UCSD-AML1 (cell line): ENCODE results near the gene STYXL1.
"Not testable (repeated sequence)": the region's sequence is repeated elsewhere in the genome, so short reads cannot be mapped to it uniquely, and the experiment has no call there.

Experiments used
- DNase-seq: peaks from one replicate; lab custom pipeline; 2025; ENCODE audit not compliant: unreplicated experiment; lab: John Stamatoyannopoulos, UW

Gene STYXL1

DNA sequence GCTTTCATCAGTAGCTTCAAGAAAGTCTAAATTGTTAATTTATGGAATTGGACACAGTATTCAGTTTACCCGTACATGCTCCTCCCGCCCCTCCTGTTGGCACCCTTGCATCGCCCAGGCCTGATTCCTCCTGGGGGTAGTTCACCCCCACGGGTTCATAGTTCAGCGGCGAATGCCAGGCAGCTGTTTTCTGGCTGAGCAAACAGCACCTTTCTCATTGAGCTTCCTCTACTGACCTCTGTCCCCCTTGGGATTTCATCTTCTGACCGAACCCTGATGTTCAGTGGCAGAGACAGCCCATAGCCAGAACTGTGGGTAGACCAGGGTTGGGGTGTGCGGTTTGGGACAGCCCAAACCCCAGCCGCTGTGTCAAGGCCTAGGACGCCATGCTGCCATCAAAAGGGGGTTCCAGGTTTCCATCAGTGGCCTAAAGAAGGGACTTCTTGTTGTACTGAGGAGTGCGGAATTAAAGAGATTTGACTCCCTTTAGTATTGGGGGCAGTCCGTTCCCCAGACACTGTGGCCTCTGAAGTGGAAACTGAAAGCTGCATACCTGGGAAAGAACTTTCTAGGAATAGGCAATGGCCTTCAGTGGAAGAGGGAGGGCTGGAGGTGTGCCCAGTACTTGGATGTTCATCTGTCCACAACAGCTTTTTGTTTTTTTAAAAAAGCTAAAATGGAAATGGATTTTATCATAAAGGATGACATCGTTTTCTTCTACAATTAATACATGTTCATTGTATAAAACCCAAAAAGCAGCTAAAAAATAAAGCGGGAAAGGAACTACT is 19.1 kb upstream of the STYXL1 start:
- no peak for DNase-seq

DNA sequence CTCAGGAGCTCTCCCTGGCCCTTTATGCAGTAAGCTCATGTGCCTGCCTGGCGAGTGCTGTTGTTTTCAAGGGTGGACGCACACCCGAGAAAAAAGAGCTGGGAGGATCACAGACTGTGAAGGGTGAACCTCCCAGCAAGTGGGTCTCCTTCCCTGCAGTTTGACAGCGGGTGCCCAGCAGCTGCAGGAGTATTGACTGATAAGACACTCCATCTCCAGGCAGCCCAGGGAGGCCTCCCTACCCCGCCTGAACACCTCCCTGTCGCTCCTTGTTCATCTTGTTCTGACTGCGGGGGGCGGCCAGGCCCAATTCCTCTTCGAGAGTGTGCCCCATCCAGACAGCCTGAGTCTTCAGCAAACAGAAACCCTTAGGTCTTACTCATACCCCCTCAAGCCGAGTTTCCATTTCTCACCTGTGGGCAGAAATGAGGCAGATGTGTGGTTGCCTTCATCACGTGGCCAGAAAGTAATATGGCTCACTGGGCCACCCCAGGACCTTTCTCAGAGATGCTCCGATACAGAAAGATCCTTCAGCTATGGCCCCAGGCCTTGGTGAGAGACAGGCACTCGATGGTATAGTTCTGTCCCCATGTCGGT is 17.3 kb upstream of the STYXL1 start:
- DNase-seq = no peak

DNA sequence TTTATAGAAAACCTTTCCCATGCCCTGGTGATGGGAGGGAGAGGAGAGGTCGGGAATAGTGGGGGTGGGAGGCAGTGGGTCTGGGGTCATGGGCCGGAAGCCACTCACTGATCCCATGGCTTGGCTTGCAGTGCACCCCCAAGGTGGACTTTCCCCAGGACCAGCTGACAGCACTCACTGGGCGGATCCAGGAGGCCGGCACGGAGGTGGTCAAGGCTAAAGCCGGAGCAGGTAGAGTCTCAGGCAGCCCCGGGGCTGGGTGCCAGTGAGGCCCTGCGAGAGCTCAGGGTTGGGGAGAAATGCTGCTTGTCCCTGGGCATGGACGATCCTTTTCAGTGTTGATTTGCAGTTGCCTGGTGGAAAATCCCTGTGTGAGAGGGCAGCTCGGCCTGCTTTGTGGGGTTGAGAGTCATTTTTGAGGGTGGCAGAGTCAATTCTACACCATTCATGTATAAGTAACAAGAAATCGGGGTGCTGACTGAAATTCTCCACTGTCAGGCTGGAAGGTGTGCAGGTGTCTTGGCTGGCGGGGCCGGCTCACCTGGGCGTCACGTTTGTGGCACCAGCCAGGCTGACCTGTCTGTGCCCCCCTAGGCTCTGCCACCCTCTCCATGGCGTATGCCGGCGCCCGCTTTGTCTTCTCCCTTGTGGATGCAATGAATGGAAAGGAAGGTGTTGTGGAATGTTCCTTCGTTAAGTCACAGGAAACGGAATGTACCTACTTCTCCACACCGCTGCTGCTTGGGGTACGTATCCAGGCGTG is 16.6 kb upstream of the STYXL1 start:
- DNase-seq = no peak

DNA sequence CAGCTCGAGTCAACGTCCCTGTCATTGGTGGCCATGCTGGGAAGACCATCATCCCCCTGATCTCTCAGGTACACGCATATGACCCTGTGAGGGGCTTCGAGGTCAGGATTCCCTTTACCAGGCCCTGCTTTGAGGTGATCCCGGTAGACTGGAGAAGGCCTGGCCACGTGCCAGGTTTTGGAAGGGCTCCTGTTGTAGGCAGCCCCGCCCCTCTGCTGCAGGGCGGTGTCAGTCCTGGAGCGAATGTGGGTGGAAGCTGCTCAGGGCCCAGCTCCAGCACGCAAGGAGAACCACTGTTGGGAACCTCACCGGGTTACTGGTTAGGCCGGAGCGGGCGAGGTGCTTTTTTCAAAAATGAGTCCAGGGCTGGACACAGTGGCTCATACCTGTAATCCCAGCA is 15.7 kb upstream of the STYXL1 start:
- no peak for DNase-seq

DNA sequence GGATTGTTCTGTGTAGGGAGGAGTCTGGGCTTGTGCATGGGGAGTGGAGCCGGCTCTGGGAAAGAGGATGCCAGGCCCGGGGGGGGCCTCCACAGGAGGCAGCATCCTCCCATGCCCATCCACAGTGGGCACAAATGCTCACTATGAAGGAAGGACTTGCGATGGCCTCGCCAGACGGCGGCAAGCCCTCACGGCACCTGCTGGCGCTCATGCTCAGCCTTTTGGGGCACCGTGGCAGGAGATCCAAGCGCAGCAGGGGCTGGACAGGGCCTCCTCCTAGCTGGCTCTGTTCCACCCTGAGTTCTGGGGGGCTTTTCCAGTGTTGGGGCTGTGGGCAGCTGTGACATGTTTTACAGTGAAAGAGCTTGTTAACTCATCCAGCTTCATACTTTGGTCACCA is 15.3 kb upstream of the STYXL1 start:
- no peak for DNase-seq

DNA sequence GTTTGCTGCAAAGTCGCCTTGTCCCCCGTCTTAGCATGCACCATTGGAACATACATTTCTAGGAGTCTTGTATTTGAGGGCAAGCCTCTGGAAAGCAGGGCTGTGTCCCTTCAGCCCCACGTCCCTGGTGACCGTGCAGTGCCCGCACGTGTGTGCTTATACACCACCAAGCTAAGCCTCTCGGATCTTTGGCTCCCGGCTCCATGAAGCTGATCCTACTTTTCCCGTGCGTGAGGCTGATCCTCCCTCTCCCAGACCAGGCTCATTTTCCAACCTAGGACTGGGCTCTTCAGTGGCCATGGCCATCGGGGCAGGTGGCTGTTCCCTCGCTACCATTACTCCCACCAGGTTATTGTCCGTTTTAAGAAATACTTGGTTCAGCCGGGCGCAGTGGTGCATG is 14.5 kb upstream of the STYXL1 start:
- DNase-seq = no peak

DNA sequence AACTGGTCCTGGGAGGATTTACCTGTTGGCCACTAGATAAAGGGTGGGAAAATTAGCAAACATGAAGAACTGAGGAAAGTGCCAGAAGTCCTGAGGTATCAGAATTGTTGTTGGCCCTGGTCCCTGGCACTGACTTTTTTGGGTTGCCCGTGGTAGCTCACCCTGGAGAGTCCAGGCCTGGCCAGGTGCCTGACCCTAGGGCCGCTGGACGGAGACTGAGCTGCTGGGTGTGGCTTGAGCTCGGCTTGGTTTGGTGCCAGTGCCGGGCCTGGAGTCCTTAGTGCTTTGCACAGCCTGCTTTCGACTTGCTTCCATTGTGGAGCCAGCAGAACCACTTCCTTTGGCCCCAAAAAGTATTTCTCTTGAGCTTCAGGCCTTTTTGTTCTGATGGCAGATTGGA is 13.0 kb upstream of the STYXL1 start:
- DNase-seq = no peak

DNA sequence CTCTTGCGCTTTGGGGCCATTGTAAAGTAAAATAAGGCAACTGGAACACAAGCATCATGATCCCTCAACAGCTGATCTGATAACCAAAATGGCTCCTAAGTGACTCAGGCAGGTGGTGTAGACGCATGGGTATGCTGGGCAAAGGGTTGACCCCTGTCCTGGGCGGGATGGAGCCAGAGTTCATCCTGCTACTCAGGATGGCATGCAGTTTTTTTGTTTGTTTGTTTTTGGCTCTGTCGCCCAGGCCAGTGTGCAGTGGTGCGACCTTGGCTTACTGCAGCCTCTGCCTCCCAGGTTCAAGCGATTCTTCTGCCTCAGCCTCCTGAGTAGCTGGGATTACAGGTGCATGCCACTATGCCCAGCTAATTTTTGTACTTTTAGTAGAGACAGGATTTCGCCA is 10.9 kb upstream of the STYXL1 start:
- DNase-seq = not testable (repeated sequence)

DNA sequence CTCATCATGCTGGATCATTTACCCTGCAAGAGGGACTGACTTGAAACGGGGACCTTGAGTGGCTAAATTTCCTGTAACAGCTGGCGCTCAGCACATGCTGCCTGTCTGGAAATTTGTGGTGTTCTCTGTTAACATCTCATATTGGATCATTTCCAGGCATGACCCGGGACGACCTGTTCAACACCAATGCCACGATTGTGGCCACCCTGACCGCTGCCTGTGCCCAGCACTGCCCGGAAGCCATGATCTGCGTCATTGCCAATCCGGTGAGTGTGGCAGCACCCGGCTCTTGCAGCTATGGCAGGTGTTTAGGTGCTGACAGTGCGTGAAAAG is 10.0 kb upstream of the STYXL1 start:
- DNase-seq = no peak

DNA sequence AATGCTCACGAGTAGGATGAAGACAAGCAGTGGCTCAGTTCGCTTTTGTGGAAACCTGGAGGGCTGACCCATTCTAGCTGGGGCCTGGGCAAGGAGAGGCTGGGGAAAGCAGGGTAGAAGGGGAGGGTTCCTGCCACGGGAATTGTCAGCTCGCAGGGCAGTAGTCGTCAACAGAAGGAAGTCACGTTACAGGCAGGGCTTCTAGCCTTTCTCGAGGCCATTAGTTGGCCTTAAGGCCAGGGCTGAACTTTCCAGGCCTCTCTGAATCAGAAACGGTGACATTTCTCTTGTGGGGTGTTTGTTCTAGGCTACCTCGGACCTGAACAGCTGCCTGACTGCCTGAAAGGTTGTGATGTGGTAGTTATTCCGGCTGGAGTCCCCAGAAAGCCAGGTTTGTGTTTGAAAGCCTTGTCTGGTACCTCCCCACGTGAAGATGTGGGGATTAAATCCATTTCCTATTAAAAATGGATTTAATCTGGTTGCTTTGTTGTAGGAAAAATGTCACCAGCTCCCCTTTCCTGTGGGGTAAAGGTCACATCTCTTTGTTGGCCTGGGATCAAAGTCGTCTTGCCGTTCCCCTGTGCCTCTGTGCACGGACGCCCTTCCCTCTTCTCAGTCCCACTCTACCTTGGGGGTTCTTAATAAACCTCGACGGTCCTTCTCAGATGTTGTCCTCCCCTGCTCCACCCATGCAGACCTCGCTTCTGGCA is 9.5 kb upstream of the STYXL1 start:
- DNase-seq = no peak

DNA sequence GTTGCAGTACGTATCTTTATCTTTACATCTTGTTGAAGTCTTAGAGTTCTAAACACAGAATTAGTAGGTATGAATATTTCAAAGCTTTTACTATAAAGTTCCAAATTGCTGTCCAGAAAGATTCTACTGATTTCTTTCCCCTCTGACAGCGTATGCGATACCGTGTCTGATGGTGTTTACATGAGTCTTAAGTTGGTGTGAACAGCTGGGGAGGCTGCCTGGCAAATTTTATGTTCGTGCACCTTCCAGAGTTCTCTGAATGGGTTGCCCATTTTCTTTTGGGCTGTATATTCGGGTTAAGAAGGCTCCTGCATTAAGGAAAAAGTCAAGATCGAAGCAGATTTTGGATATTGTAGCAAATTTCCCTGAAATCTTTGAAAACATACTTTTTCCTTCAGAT is 8.4 kb upstream of the STYXL1 start:
- DNase-seq = no peak

DNA sequence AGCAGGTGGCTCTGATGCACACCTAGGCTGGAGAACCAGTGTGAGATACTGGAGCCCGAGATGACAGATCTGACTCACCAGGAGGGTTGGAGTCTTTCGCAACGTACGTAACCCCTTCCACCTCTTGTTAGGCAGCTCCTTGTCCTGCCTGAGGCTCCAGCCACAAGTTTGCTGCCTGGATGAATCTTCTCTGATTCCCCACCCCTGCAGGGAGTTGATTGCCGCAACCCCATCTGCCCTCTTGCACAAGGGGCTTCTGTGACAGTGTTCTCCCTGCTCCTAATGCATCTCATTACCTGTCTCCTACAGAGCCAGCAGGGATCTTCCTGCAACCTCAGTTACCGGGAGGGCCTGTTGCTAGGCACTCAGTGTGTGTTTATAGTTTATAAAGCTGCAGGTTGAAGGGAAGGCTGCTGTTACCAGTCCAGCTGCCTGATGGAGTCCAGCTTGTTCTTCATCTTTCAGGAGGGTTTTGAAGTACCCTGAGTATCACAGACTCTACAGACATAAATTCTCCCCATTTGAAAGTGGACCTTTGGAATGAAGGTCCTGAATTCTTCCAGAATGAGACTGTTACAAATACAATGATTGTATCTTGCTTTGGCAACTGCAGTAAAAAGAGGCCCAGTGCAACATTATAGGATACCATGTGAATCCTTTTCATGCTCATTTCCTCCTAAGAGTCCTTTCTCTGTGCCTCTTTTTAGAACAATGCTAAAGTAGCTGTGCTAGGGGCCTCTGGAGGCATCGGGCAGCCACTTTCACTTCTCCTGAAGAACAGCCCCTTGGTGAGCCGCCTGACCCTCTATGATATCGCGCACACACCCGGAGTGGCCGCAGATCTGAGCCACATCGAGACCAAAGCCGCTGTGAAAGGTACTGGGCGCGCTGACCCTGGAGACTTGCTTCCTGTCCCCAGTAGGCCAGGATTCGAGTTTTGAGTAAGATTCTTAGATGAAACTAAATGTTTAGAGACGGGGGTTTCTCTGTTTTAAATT is 6.6 kb upstream of the STYXL1 start:
- DNase-seq = no peak

DNA sequence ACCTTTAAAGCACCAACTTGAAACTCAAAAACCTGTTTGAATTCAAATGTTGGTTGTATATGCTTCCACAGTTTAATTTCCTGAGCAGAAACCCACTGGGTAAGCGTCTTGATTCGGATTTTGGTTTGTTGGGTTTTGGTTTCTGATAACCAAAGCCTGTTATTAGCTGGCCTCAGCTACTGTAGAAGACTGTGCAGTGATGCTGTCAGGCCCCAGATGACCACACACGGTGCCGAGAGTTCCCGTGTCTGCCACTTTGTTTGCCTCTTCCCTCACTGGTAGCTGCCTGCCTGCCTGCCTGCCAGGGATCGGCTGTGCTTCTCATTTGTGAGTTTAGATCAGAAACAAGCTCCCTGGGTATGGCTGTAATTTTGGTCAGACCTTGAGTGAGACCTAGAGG is 5.7 kb upstream of the STYXL1 start:
- no peak for DNase-seq

DNA sequence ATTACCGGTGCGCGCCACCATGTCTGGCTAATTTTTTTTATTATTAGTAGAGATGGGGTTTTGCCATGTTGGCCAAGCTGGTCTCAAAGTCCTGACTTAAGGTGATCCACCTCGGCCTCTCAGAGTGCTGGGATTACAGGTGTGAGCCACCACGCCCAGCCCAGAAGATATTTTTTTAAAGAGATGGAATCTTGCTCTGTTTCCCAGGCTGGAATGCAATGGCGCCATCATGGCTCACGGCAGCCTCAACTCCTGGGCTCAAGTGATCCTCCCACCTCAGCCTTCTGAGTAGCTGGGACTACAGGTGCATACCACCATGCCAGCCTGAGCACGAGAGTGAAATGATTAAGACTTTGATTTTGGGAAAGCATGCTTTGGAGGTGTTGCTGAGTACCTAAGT is 4.9 kb upstream of the STYXL1 start:
- DNase-seq = not testable (repeated sequence)

DNA sequence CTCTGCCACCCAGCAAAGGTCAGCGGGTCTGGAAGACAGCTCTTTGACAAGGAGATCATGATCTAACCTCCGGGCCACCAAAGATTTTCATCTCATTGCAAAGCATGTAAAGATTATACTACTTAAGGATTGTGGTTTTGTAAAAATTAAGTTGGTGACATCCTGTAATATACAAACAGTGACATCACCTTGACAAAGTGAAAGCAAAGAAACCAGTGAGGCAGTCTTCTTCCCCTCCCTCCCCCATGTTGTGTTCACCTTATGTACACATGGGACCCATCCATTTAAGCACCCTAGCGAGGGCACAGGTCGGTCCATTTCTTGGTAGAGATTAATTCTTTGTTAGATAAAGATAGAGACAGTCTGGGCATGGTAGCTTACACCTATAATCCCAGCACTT is 4.0 kb upstream of the STYXL1 start:
- DNase-seq = no peak

DNA sequence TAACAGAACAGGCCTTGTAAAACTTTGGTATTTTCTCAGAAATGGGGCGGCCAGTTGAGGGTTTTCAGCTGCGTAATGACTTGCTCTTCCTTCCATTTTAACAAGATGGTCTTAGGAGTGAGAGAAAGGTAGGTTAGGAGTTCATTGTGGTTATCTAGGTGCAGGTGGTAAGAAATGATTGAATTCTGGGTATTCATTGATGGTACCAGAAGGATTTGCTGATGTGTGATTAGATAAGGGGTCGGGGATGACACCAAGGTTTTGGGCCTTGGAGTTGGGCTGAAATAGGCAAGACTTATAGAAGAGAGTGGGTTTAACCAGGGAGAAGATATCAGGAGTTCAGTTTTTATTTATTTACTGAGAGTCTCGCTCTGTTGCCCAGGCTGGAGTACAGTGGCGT is 2.7 kb upstream of the STYXL1 start:
- no peak for DNase-seq

DNA sequence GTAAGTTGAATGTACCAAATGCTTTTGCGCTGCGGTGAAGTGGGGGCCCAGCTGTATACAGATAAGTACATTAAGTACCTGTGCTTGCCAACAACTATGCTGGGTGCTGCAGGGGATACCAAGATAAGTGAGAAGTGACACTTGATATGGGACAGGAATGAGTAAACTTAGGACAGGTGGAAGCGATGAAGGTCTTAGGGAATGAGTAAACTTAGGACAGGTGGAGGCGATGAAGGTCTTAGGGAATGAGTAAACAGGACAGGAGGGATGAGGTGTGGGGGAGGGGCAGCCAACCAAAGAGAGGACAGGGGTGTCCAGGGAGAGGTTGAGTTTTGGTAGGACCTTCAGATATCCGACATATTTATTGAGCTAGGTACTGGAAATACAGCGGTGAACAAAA is 1.5 kb upstream of the STYXL1 start:
- no peak for DNase-seq

DNA sequence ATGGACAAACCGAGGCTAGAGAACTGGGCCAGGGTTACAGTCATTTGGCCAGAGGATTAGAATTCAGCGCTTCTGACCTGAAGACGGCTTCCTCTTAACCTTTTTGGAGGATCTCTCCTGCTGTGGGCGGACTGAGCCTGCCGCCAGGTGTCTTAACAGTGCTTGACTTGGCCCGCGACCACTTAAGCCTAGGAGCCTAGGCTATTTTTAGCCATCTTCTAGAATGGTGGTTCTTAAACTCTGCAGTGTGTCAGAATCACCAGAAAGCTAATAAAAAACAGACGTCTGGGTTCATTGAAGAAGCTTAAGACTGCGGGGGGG is 828 bp upstream of the STYXL1 start:
- no peak for DNase-seq

DNA sequence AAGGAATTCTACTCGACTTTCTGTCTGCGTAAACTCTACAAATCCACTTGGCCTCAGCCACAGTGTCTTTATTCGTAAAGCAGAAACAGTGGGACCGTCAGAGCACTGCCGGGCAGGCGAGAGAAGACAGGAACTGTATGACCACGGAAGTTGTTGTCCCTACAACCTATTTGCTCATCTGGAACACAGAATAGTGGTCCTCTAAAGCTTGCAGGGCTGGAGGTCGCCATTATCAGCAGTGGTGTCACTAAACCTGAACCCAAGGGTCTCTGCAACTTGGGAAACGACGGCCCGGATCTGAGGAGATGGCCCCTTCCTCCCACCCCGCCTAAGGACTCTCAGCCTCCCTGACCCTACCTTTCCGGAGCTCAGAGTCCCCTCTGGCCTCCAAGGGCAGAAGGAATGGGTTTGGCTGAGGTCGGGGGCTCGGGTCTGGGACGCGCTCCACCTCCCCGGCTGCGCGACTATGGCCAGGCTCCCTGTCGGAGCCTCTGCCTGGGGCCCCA is 442 bp downstream of the STYXL1 start:
- no peak for DNase-seq

DNA sequence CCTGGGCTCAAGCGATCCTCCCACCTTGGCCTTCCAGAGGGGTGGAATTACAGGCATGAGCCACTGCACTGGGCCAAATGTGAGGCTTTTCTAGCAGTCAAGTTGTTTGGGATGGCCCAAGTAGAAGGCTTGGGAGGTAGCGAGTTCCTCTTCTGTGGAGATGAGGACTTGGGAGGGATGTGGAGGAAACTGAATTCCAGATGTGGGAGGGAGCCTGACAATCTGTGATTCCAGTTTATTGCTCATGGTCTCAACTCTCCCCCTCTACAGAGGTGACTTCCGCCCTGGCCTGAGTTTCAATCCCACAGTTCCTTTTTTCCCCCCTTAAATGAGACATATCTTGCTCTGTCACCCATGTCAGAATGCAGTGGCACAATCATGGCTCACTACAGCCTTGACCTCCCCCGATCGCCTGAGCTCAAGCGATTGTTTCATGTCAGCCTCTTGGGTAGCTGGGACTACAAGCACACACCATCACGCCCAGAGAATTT is 3.4 kb downstream of the STYXL1 start:
- DNase-seq = no peak
